OCI-LY3 (cell line): ENCODE measurements around the gene FNIP2.
"Not testable (repeated sequence)": the region's sequence is repeated elsewhere in the genome, so short reads cannot be mapped to it uniquely, and the experiment has no call there.

ENCODE experiments used
- CTCF ChIP-seq: fragments of 200-600, 300-600 bp; sonication (generic); IDR thresholded peaks from 2 replicates; pipeline ENCODE4 v1.5.1; 2014; ENCODE audit warnings: antibody characterized with exemption, low read length, low read depth
- EZH2phosphoT487 ChIP-seq: fragments of 200-600 bp; shearing (Covaris generic); IDR thresholded peaks from 2 replicates; pipeline ENCODE4 v1.6.1; 2018; ENCODE audit warnings: antibody characterized with exemption, mixed run types, low read depth

DNA sequence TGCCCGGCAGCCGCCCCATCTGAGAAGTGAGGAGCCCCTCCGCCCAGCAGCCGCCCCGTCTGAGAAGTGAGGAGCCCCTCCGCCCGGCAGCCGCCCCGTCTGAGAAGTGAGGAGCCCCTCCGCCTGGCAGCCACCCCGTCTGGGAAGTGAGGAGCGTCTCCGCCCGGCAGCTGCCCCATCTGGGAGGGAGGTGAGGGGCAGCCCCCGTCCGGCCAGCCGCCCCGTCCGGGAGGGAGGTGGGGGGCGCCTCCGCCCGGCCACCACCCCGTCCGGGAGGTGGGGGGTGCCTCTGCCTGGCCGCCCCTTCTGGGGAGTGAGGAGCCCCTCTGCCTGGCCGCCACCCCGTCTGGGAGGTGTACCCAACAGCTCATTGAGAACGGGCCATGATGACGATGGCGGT lies 113.3 kb downstream of the FNIP2 start:
- TF ChIP-seq CTCF, EZH2phosphoT487: not testable (repeated sequence)
